ENCODE measurements around the gene RBM38.
"Not testable (repeated sequence)": the region's sequence is repeated elsewhere in the genome, so short reads cannot be mapped to it uniquely, and the experiment has no call there.

The RBM38 gene

DNA sequence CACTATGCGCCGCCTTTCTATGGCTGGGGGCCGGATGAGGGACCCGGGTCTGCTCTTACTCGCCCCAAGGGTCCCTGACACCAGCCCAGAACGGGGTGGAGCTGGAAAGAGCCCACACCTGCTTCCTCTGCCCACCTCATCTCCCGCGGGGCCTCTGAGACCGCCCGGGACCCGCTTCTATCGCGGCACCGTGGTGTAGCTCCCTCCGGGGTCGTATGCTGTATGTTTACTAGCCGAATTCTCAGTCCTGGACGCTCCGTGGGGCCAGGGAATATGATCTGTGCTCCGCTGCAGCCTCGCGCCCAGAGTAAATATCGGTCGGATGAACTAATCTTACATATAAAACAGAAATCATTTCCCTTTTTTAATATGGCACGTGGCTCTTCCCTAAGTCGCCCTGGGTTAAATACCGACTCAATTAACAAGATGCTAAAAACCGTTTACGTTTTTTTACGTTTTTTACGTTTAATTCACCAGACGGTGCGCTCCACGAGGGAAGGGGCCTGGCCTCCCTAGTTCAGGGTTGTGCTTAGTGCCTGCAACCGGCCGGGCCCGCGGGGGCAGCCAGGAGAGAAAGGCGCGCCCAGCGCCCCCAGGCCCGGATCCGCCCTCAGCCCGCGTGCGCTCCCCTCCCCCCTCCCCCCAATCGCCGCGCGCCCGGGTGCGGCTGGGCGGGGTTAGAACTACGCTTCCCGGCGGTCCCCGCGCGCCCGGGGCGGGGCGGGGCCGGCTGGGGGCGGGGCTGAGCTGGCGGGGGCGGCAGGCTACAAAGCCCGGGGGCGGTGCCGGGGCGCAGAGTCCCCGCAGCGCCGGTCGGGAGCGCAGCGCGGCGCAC, at the start of gene RBM38:
RBM38 (plus strand) TSS at position 793 of the 835 bp plus-strand sequence. CDS start 186 bp downstream, outside the sequence.
- no peak for DNase-seq

GRCh38 chr20:57341663-57342062, 49.5 kb upstream of the RBM38 start:
- DNase-seq = no peak

- DNase-seq = no peak
Observed at GRCh38 chr20:57342829-57343228, 48.4 kb upstream of the RBM38 start.

DNA sequence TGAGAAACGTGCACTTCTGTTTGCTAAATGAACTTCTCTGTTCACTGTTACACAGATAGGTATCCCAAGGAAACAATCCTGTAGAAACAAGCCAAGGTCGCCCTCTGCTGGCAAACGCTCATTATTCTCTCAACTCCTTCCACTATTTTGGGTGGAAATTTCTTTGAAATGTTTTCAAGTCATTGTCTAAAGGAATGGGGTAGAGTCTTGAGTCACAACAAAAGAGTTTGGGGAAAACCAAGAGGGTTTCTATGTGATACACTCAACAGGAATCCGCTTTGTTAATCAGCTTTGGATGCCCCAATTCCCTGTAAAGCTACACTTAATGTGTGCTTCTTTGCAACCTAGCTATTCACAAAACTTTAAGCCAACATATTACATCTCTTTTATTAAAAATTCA, 44.7 kb upstream of the RBM38 start:
- DNase-seq = no peak

DNA sequence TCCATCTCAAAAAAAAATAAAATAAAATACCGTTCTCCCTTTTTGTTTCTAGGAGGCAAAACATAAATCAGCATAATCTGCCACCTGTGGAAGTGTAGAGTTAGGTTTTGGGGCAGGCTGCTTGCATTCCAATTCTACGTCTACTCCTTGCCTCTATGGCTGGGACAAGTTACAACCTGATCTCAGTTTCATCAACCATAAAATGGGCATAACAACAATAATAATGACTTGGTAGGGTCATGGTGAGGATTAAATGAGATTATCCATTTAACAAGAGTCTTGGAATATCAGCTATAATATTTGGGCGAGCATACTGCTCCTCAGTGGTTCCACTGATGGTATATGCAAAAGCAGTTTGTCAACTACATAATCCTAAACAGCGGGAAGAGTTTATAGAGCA, 43.8 kb upstream of the RBM38 start:
- DNase-seq = no peak

DNA sequence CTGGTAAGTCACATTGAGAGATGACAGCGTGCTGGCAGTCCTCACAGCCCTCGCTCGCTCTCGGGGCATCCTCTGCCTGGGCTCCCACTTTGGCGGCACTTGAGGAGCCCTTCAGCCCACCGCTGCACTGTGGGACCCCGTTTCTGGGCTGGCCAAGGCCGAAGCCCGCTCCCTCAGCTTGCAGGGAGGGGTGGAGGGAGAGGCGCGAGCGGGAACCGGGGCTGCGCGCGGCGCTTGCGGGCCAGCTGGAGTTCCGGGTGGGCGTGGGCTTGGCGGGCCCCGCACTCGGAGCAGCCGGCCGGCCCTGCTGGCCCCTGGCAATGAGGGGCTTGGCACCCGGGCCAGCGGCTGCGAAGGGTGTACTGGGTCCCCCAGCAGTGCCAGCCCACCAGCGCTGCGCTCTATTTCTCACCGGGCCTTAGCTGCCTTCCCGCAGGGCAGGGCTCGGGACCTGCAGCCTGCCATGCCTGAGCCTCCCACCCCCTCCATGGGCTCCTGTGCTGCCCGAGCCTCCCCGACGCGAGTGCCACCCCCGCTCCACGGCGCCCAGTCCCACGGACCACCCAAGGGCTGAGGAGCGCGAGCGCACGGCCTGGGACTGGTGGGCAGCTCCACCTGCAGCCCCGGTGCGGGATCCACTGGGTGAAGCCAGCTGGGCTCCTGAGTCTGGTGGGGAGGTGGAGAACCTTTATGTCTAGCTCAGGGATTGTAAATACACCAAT, 42.8 kb upstream of the RBM38 start:
- not testable (repeated sequence) for DNase-seq

- DNase-seq = not testable (repeated sequence)
Observed at GRCh38 chr20:57348922-57349574, 42.1 kb upstream of the RBM38 start.

DNA sequence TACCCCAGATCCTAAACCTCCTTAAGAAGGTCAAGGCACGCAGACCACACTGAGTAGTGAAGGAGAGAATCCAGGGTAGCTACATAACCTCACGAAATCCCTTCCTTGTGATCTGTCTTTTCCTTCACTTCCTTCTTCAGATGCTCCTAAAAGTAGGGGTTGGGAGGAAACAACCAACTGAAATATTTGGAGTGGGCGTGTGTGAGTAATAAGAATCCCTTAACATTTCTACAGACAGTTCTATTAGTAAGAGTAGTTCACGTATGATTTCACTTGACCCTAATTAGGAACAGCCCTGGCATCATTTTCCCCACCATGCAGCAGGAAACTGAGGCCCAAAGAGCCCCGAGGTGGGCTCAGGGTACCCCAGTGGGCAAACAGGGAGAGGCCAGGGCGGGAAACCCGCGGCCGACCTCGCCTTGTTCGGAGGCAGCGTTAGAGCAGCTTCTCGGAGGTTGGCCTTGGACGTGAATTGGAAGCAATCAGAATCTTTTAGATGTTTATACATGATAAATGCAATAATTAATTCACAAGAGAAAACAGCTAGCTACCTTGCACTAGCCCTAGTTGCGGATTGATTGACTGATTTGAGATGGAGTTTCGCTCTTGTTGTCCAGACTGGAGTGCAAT, 41.0 kb upstream of the RBM38 start:
- DNase-seq = no peak

DNA sequence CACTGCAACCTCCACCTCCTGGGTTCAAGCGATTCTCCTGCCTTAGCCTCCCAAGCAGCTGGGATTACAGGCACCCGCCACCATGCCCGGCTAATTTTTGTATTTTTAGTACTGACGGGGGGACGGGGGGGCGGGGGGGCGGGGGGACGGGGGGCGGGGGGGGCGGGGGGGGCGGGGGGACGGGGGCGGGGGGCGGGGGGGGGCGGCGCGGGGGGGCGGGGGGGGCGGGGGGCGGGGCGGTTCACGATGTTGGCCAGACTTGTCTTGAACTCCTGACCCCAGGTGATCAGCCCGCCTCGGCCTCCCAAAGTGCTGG, 40.5 kb upstream of the RBM38 start:
- DNase-seq = not testable (repeated sequence)

GRCh38 chr20:57351042-57351783, 40.0 kb upstream of the RBM38 start, which contains the start of gene RAE1:
TSS of gene RAE1 (plus strand) at chr20:57351255. CDS start at chr20:57354039, 2,784 bp downstream.
- peak; percentile 71 for DNase-seq

- DNase-seq = no peak
Observed at GRCh38 chr20:57352305-57352704, 38.9 kb upstream of the RBM38 start.

DNA sequence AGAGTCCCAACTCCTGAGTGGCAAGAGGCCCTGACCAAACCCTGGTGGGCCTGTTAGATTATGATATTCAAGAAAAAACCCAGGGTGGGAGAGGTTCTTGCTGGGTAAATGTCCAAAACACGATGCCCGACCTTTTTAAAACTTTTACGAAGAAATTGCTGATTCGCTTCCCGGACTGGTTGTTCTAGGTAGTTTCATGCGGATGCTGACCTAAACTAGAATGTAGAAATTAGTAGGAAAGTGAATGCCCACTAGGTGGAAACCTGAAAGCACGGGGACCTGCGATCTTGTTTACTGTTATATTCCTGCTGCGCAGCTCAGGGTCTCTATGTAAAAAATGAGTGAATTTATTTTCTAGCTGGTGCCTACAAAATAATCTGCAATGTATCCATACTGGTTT, 37.8 kb upstream of the RBM38 start:
- no peak for DNase-seq

- no peak for DNase-seq
Observed at GRCh38 chr20:57361517-57361916, 29.7 kb upstream of the RBM38 start.

DNA sequence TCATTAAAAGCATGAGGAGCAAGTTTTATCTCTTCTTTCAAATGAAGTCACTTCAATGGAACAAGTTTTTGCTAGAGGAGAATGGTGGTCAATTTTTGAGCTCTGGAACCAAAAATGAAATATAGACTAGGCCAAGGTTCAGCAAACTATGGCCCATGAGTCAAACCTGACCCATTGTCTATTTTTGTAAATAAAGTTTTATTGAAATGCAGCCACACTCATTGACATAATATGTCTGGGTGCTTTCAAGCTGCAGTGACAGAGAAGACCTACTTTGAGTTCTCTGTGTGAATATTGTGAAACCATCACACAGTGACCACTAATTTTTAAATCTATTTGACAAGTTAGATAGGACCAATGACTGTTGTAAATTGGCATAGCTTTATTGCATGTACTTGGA, 26.7 kb upstream of the RBM38 start:
- DNase-seq = no peak

- no peak for DNase-seq
Observed at GRCh38 chr20:57369596-57369995, 21.6 kb upstream of the RBM38 start.

- no peak for DNase-seq
Observed at GRCh38 chr20:57370316-57370715, 20.9 kb upstream of the RBM38 start.

- no peak for DNase-seq
Observed at GRCh38 chr20:57371363-57371762, 19.8 kb upstream of the RBM38 start.

DNA sequence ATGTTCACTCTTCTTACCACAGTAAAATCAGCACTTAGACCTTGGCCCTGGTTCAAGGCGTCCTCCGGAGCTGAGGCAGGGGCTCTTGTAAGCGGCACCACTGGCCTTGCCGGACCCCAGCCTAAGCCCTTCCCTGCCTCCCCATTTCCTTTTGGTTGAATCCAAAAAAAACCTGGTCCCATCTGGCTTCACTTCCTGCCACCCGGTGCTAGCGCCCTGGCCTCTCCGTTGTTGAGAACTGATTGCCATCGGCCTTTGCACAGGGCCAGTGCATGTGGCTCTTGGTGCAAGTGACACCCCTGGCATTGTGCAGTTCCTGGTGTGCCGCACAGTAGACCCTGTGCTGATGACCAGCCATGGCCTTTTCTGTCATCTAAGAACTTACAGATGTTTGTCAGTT, 19.0 kb upstream of the RBM38 start:
- DNase-seq = no peak

DNA sequence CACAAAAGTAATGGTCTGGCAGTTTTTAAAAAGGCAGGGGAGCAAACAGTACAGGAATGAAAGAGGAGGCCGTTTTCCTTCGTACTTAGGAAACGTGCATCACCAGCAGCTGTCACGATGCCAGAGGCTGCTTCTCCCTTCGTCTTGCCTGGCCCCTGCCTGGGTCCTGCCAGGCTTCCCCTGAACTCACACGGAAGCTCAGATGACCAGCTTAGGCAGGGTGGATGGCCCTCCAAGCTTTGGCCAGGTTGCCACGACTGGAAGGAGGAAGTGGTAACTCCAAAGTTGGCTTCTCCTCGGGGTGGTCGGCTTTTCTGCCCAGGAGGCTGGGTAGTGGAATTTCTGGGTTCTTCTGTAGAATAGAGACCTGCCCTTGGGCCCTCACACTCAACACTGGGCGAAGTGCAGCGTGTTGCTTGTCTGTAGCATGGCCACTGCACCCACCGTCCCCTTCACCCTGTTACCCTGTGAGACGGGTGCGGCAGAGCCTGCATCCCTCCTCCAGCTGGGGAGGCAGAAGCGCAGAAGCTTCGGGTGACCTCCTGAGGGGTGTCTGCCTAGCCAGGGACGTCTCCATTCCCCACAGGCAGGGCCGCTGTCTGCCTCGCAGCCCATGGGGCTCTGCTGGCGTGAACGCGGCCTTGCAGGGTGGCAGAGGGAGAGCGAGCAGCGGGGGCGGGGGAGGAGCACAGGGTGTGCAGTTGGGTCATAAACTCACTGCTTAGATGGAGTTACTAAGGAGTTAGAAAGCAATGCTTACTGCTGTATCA, 18.4 kb upstream of the RBM38 start:
- DNase-seq = no peak

DNA sequence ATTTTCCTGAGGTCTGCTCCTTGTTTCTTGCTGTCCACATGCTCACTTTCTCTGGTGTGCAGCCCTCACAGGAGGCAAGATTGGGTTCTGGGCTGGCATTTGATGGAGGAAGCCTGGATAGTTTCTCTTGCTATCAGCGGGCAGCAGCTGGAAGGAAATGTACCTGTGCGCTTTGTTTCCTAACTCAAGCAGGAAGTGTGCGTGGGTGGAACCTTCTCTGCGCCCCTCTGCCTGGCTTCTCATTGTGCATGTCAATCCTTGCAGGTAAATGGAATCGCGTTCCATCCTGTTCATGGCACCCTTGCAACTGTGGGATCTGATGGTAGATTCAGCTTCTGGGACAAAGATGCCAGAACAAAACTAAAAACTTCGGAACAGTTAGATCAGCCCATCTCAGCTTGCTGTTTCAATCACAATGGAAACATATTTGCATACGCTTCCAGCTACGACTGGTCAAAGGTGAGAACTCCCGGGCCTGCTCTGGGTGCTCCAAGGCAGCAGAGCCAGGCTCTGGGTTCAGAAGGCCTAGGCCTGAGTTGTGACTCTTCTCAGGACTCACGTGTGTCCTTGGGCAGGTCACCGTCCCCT, 16.8 kb upstream of the RBM38 start:
- no peak for DNase-seq

- no peak for DNase-seq
Observed at GRCh38 chr20:57374931-57375651, 16.1 kb upstream of the RBM38 start.

All from NCI-H1417 treated with DMSO at 0.1 percent for 48 hours (cell line).